ENCODE measurements around the gene IL17RC. TPM values are rescaled to one million over a fixed set of nuclear protein-coding genes. Genes with fewer than 3 reads are reported as not detected.

The IL17RC gene
- total and polyA plus RNA-seq, 2 of the 4 experiments (the other 2 are of a cell fraction), result 20.8 to 28.3 TPM

DNA sequence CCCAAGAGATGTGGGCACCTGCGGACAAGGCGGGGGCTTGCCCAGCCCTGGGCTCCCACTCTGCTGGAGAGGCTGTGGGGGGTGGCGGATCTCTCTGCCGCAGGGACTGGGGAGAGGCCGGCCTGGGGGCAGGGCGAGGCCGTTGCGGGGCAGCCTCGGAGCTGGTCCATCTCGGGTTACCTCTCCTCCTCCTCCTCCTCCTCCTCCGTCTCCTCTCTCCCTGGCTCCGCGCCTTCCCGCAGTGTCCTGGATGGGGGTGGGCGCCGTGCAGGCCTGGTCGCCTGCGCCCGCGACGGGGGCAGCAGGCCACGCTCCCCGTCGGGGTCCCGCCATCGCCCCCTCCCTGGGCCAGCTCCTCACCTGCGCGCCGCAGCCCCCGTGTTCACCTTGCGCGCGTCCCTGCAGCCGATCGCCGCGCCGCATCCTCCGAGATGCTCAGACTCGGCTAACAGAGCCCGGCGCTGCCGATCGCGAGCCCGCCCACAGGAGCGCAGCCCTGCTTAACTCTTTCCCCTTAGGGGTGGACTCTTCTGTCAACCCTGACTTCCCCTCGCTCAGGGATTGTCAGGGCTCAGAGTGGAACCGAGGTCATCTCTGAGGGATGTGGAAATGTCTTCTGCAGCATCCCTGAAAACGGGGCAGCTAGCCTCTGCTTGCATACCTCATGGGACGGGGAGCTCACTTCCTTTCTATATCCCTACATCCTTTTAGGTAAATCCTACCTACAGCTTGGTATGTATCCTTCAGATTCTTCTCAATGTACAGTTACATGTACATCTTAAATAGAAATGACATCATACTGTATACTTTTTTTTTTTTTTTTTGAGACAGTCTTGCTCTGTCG is 35.3 kb downstream of the IL17RC start, which contains the start of gene PRRT3:
PRRT3 (minus strand) TSS at position 447 of the 844 bp plus-strand sequence. CDS start 2,293 bp downstream, outside the sequence.
- peak; percentile 30 for DNase-seq
- dilution Hi-C loops (cut with HindIII; ENCODE audit: low sequenced_read_pairs, unreplicated experiment), result no loop called here
- peaks cover 7% of the 10 kb centered on the region for H3K4me1 ChIP-seq (ENCODE audit: control insufficient read depth, insufficient read depth, low read length)
- in situ Hi-C loops (cut with MboI; ENCODE audit: low sequenced_read_pairs), result no loop called here
- ChIA-PET POLR2A (ENCODE audit: unreplicated experiment) (no interaction called here), CTCF (no interaction called here)
- H3K9ac ChIP-seq (ENCODE audit: low read depth, low read length), result no peak within 1 kb of the TSS
- no peak within 1 kb of the TSS for H2BK5ac ChIP-seq (ENCODE audit: low read depth, low read length, poor library complexity, severe bottlenecking)
- H3K4me3 ChIP-seq (ENCODE audit: insufficient read depth, low read depth, low read length), result peak within 1 kb of the TSS; percentile 72
- peaks cover 6% of the 10 kb centered on the region for H3K9me1 ChIP-seq (ENCODE audit: insufficient read depth, low read length)
- H3K27me3 ChIP-seq (ENCODE audit: control insufficient read depth, insufficient read depth, low read length), result no peaks in the 10 kb centered on the region
- H2BK15ac ChIP-seq (ENCODE audit: low read depth, low read length), result no peak within 1 kb of the TSS
- peak within 1 kb of the TSS; percentile 59 to 60; a peak in 2 of 4 replicates for H4K8ac ChIP-seq (ENCODE audit: low read depth in 2 of 2, low read length in 2 of 2)
- H3K27ac ChIP-seq (ENCODE audit: insufficient read depth, low read length), result no peak within 1 kb of the TSS; the same call in 1 of the 2 replicates
- H2AK9ac ChIP-seq (replicated peaks; ENCODE audit: low read depth, low read length, poor library complexity), result peak within 1 kb of the TSS; percentile 93
- H3K36me3 ChIP-seq (ENCODE audit: control insufficient read depth, insufficient read depth, low read length), result no peaks in the 10 kb centered on the region; the same call in 1 of the 2 replicates
- no peak within 1 kb of the TSS for H4K5ac ChIP-seq (ENCODE audit: low read depth, low read length)
- no peaks in the 10 kb centered on the region for H3K79me1 ChIP-seq (ENCODE audit: low read depth in 1 of 2, low read length in 2 of 2)
- no peak within 1 kb of the TSS for H3K18ac ChIP-seq (ENCODE audit: low read depth, low read length)
- H2AFZ ChIP-seq (replicated peaks; ENCODE audit: low read length, poor library complexity), result peak within 1 kb of the TSS; percentile 97
- peak within 1 kb of the TSS; percentile 49; the same call in 1 of the 2 replicates for H4K91ac ChIP-seq (ENCODE audit: insufficient read depth, low read depth, low read length)
- 20% methylated on average over 1 of the region's 52 CpGs; no CpG with 5 or more reads in 1 of the 2 experiments for WGBS, 2 experiments (ENCODE audit: extremely low coverage in 2 of 2, insufficient read length in 1 of 2)
- ATAC-seq (ENCODE audit: low read depth), result peak; percentile 89
- H2AK5ac ChIP-seq (ENCODE audit: low read depth, low read length), result peak within 1 kb of the TSS; percentile 56; the same call in 1 of the 2 replicates
- H3K9me3 ChIP-seq (ENCODE audit: control insufficient read depth, insufficient read depth, low read length), result no peaks in the 10 kb centered on the region
- H3K4me2 ChIP-seq (ENCODE audit: low read depth, low read length), result peak within 1 kb of the TSS; percentile 65
- H3K56ac ChIP-seq (ENCODE audit: extremely low read depth, insufficient read depth, low read length), result no peak within 1 kb of the TSS
- H2BK120ac ChIP-seq (ENCODE audit: low read depth, low read length), result peak within 1 kb of the TSS; percentile 9; the same call in 1 of the 2 replicates
- no TSS peak for BruUV-seq (replicated peaks)
- no peak within 1 kb of the TSS for H2BK20ac ChIP-seq (ENCODE audit: low read depth, low read length)
- intact Hi-C loops (cut with micrococcal nuclease), result no loop called here
- peak within 1 kb of the TSS; percentile 6 for H3K23ac ChIP-seq (ENCODE audit: low read depth, low read length)
- H3K4ac ChIP-seq (ENCODE audit: low read depth, low read length), result peak within 1 kb of the TSS; percentile 31
- H3K14ac ChIP-seq (replicated peaks; ENCODE audit: low read depth, low read length), result peak within 1 kb of the TSS; percentile 41; the same call in 1 of the 2 replicates
- TF ChIP-seq RCOR1 (IDR thresholded peaks at IDR 0.05; ENCODE audit: insufficient replicate concordance, low read length), result peak; percentile 72
- TF ChIP-seq, protein P1, sequence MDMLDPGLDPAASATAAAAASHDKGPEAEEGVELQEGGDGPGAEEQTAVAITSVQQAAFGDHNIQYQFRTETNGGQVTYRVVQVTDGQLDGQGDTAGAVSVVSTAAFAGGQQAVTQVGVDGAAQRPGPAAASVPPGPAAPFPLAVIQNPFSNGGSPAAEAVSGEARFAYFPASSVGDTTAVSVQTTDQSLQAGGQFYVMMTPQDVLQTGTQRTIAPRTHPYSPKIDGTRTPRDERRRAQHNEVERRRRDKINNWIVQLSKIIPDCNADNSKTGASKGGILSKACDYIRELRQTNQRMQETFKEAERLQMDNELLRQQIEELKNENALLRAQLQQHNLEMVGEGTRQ (IDR thresholded peaks at IDR 0.05; ENCODE audit: low read depth, low read length), result no peak
- no peaks in the 10 kb centered on the region; the same call in 1 of the 2 replicates for H4K20me1 ChIP-seq (ENCODE audit: insufficient read depth, low read length)
